Measurements from ENCODE around the gene PRRG4.
"Not testable (repeated sequence)": the region's sequence is repeated elsewhere in the genome, so short reads cannot be mapped to it uniquely, and the experiment has no call there.

Gene PRRG4

GRCh38 chr11:32843544-32843943 lies 13.8 kb downstream of the PRRG4 start:
- Mint-ChIP-seq H3K4me3 (no peak overlapping the region), H3K4me1 (no peaks in the 10 kb centered on the region), H3K36me3 (no peaks in the 10 kb centered on the region), H3K9me3 (no peaks in the 10 kb centered on the region), H3K27ac (no peak overlapping the region), H3K27me3 (no peaks in the 10 kb centered on the region)
- CTCF ChIA-PET: interaction anchor here (0.5 kb wide), 1 partner anchor 1694 kb away, joined by 4 read pairs; no protein-coding TSS in a partner anchor
- no peak for DNase-seq

GRCh38 chr11:32847511-32847910 lies 17.8 kb downstream of the PRRG4 start:
- Mint-ChIP-seq H3K9me3 (no peaks in the 10 kb centered on the region), H3K4me1 (no peaks in the 10 kb centered on the region), H3K4me3 (no peak overlapping the region), H3K27me3 (no peaks in the 10 kb centered on the region), H3K27ac (no peak overlapping the region), H3K36me3 (no peaks in the 10 kb centered on the region)
- no peak for DNase-seq
- CTCF ChIA-PET: no interaction called here

- DNase-seq: no peak
- CTCF ChIA-PET: interaction anchor here (0.7 kb wide), 1 partner anchor 54 kb away, joined by 3 read pairs; no protein-coding TSS in a partner anchor
- Mint-ChIP-seq H3K4me1 (no peaks in the 10 kb centered on the region), H3K27me3 (peaks cover 8% of the 10 kb centered on the region), H3K36me3 (no peaks in the 10 kb centered on the region), H3K27ac (no peak overlapping the region), H3K4me3 (no peak overlapping the region), H3K9me3 (no peaks in the 10 kb centered on the region)
Observed at GRCh38 chr11:32849761-32850160, 20.0 kb downstream of the PRRG4 start.

GRCh38 chr11:32851251-32851650 lies 21.5 kb downstream of the PRRG4 start:
- H3K36me3 Mint-ChIP-seq: no peaks in the 10 kb centered on the region
- CTCF ChIA-PET: interaction anchor here (0.6 kb wide), 1 partner anchor 161 kb away, joined by 4 read pairs; no protein-coding TSS in a partner anchor
- no peak for DNase-seq
- no peaks in the 10 kb centered on the region for H3K4me1 Mint-ChIP-seq
- no peaks in the 10 kb centered on the region for H3K9me3 Mint-ChIP-seq
- no peak overlapping the region for H3K4me3 Mint-ChIP-seq
- peaks cover 8% of the 10 kb centered on the region for H3K27me3 Mint-ChIP-seq
- no peak overlapping the region for H3K27ac Mint-ChIP-seq

- Mint-ChIP-seq H3K9me3 (no peaks in the 10 kb centered on the region), H3K27ac (no peak overlapping the region), H3K4me1 (no peaks in the 10 kb centered on the region), H3K36me3 (no peaks in the 10 kb centered on the region), H3K4me3 (no peak overlapping the region), H3K27me3 (peaks cover 12% of the 10 kb centered on the region)
- no peak for DNase-seq
- CTCF ChIA-PET: interaction anchor here (0.6 kb wide), 1 partner anchor 160 kb away, joined by 4 read pairs; no protein-coding TSS in a partner anchor
Observed at GRCh38 chr11:32852207-32852606, 22.5 kb downstream of the PRRG4 start.

GRCh38 chr11:32855601-32856000 lies 25.9 kb downstream of the PRRG4 start:
- H3K4me3 Mint-ChIP-seq: no peak overlapping the region
- no peak overlapping the region for H3K27ac Mint-ChIP-seq
- no peaks in the 10 kb centered on the region for H3K9me3 Mint-ChIP-seq
- H3K4me1 Mint-ChIP-seq: no peaks in the 10 kb centered on the region
- H3K27me3 Mint-ChIP-seq: peaks cover 14% of the 10 kb centered on the region
- H3K36me3 Mint-ChIP-seq: no peaks in the 10 kb centered on the region
- CTCF ChIA-PET: interaction anchor here (0.8 kb wide), 1 partner anchor 8 kb away, joined by 3 read pairs; no protein-coding TSS in a partner anchor
- DNase-seq: no peak

- no peak for DNase-seq
- Mint-ChIP-seq H3K27me3 (peaks cover 19% of the 10 kb centered on the region), H3K4me1 (no peaks in the 10 kb centered on the region), H3K36me3 (no peaks in the 10 kb centered on the region), H3K27ac (no peak overlapping the region), H3K4me3 (no peak overlapping the region), H3K9me3 (no peaks in the 10 kb centered on the region)
- CTCF ChIA-PET: no interaction called here
Observed at GRCh38 chr11:32858731-32859130, 29.0 kb downstream of the PRRG4 start.

- CTCF ChIA-PET: no interaction called here
- no peak for DNase-seq
- Mint-ChIP-seq H3K4me3 (no peak overlapping the region), H3K27me3 (peaks cover 16% of the 10 kb centered on the region), H3K36me3 (no peaks in the 10 kb centered on the region), H3K4me1 (no peaks in the 10 kb centered on the region), H3K9me3 (no peaks in the 10 kb centered on the region), H3K27ac (no peak overlapping the region)
Observed at GRCh38 chr11:32861850-32862577, 32.3 kb downstream of the PRRG4 start.

- CTCF ChIA-PET: no interaction called here
- no peak for DNase-seq
- H3K4me3 Mint-ChIP-seq: no peak overlapping the region
- H3K9me3 Mint-ChIP-seq: peaks cover 4% of the 10 kb centered on the region
- H3K36me3 Mint-ChIP-seq: no peaks in the 10 kb centered on the region
- no peaks in the 10 kb centered on the region for H3K4me1 Mint-ChIP-seq
- H3K27ac Mint-ChIP-seq: no peak overlapping the region
- peaks cover 24% of the 10 kb centered on the region for H3K27me3 Mint-ChIP-seq
Observed at GRCh38 chr11:32864555-32864954, 34.8 kb downstream of the PRRG4 start.

- DNase-seq, CTCF ChIA-PET, H3K4me3 Mint-ChIP-seq, H3K27ac Mint-ChIP-seq, H3K4me1 Mint-ChIP-seq, H3K9me3 Mint-ChIP-seq, H3K36me3 Mint-ChIP-seq: not testable (repeated sequence)
- H3K27me3 Mint-ChIP-seq: peaks cover 22% of the 10 kb centered on the region
Observed at GRCh38 chr11:32868752-32869151, 39.0 kb downstream of the PRRG4 start.

- no peaks in the 10 kb centered on the region for H3K36me3 Mint-ChIP-seq
- H3K9me3 Mint-ChIP-seq: peaks cover 4% of the 10 kb centered on the region
- H3K27ac Mint-ChIP-seq: no peak overlapping the region
- DNase-seq: peak; percentile 34
- H3K27me3 Mint-ChIP-seq: peaks cover 35% of the 10 kb centered on the region
- H3K4me3 Mint-ChIP-seq: no peak overlapping the region
- no peaks in the 10 kb centered on the region for H3K4me1 Mint-ChIP-seq
- CTCF ChIA-PET: no interaction called here
Observed at GRCh38 chr11:32870676-32871075, 40.9 kb downstream of the PRRG4 start.

- H3K36me3 Mint-ChIP-seq: no peaks in the 10 kb centered on the region
- no peaks in the 10 kb centered on the region for H3K9me3 Mint-ChIP-seq
- H3K4me3 Mint-ChIP-seq: no peak overlapping the region
- no peak for DNase-seq
- peaks cover 27% of the 10 kb centered on the region for H3K27me3 Mint-ChIP-seq
- no peak overlapping the region for H3K27ac Mint-ChIP-seq
- CTCF ChIA-PET: no interaction called here
- H3K4me1 Mint-ChIP-seq: no peaks in the 10 kb centered on the region
Observed at GRCh38 chr11:32874132-32874531, 44.4 kb downstream of the PRRG4 start.

GRCh38 chr11:32881286-32881685 lies 51.6 kb downstream of the PRRG4 start:
- Mint-ChIP-seq H3K9me3 (no peaks in the 10 kb centered on the region), H3K27me3 (peaks cover 20% of the 10 kb centered on the region), H3K4me3 (no peak overlapping the region), H3K4me1 (no peaks in the 10 kb centered on the region), H3K27ac (no peak overlapping the region), H3K36me3 (no peaks in the 10 kb centered on the region)
- no peak for DNase-seq
- CTCF ChIA-PET: interaction anchor here (0.7 kb wide), 1 partner anchor 32 kb away, joined by 3 read pairs; no protein-coding TSS in a partner anchor

- Mint-ChIP-seq H3K27ac (no peak overlapping the region), H3K4me1 (no peaks in the 10 kb centered on the region)
- CTCF ChIA-PET: interaction anchor here (1.2 to 1.4 kb wide), 2 partner anchors 9 to 75 kb away, joined by 4 to 6 read pairs; partner anchors contain the start of gene QSER1
Observed at GRCh38 chr11:32883421-32883820, 53.7 kb downstream of the PRRG4 start.

GRCh38 chr11:32884023-32884422 lies 54.3 kb downstream of the PRRG4 start:
- Mint-ChIP-seq H3K27me3 (peaks cover 16% of the 10 kb centered on the region), H3K4me3 (no peak overlapping the region), H3K9me3 (no peaks in the 10 kb centered on the region), H3K27ac (no peak overlapping the region), H3K4me1 (no peaks in the 10 kb centered on the region), H3K36me3 (no peaks in the 10 kb centered on the region)
- no peak for DNase-seq
- CTCF ChIA-PET: interaction anchor here (0.7 to 1.2 kb wide), 2 partner anchors 8 to 220 kb away, joined by 4 read pairs; partner anchors contain the start of gene QSER1

More at GRCh38 chr11:32883421-32883820, 53.7 kb downstream of the PRRG4 start:
- Mint-ChIP-seq H3K27me3 (peaks cover 18% of the 10 kb centered on the region), H3K9me3 (no peaks in the 10 kb centered on the region), H3K36me3 (no peaks in the 10 kb centered on the region), H3K4me3 (no peak overlapping the region)
- no peak for DNase-seq

All from activated naive CD4-positive, alpha-beta T cell treated with anti-CD3 and anti-CD28 coated beads, Interleukin-2, amount 10 ng/mL, durations not matched to agents 7 days and 5 days (primary cell).